ENCODE measurements around the gene NFIX. TPM values are rescaled to one million over a fixed set of nuclear protein-coding genes. Genes with fewer than 3 reads are reported as not detected.
A peak's percentile ranks its signal among the peaks of the same experiment; 100 is the strongest.

Gene NFIX
- total RNA-seq, 4 donors from 2014 or later, result 27.4 to 381 (median 78.4) TPM

DNA sequence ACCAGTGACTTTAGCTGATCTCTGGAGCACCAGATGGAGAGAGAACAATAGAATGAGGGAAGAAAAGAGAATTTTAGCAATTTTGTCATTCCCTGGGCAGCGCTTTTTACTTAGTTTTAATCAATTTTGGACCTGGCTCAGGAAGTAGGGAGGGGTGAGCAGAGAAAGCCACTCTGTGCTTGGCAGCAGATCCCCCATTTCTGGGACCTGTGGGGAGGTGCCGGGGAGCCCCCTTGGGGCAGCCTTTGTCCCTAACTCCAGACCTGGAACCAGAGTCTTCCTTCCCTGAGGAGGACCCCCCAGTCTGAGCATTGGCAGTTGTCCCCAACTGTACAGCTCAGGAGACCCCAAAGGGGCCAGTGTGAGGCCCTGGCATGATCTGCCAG, 96.9 kb downstream of the NFIX start:
- TF ChIP-seq POLR2A (IDR thresholded peaks at IDR 0.05) (no peak), CTCF (IDR thresholded peaks at IDR 0.05) (no peak)
- no peaks in the 10 kb centered on the region for H3K27me3 ChIP-seq
- H3K27ac ChIP-seq, result peak overlapping the region; percentile 87 to 93
- intact Hi-C loops (cut with DNase I; ENCODE audit: low total_unique reads), result loop anchor here (5.0 kb wide), 1 partner anchor 115 kb away; no protein-coding TSS in a partner anchor
- H3K4me1 ChIP-seq, result peaks cover 24 to 50% of the 10 kb centered on the region in 2 donors
- no peak overlapping the region for H3K4me3 ChIP-seq
- no peaks in the 10 kb centered on the region for H3K36me3 ChIP-seq
- DNase-seq, result no peak
- no peaks in the 10 kb centered on the region for H3K9me3 ChIP-seq

GRCh38 chr19:13092606-13093235, 97.4 kb downstream of the NFIX start:
- Histone ChIP-seq H3K9me3 (no peaks in the 10 kb centered on the region), H3K27me3 (no peaks in the 10 kb centered on the region), H3K4me3 (no peak overlapping the region), H3K4me1 (peaks cover 24 to 50% of the 10 kb centered on the region in 2 donors), H3K36me3 (no peaks in the 10 kb centered on the region), H3K27ac (peak overlapping the region; percentile 87 to 93)
- DNase-seq, result peak; percentile 24 to 39
- intact Hi-C loops (cut with DNase I; ENCODE audit: low total_unique reads), result loop anchor here (5.0 kb wide), 1 partner anchor 115 kb away; no protein-coding TSS in a partner anchor
- TF ChIP-seq POLR2A (IDR thresholded peaks at IDR 0.05) (no peak), CTCF (IDR thresholded peaks at IDR 0.05) (no peak)

- Histone ChIP-seq H3K27me3 (no peaks in the 10 kb centered on the region), H3K4me1 (peaks cover 24 to 50% of the 10 kb centered on the region in 2 donors), H3K27ac (peak overlapping the region; percentile 87 to 93), H3K36me3 (no peaks in the 10 kb centered on the region), H3K4me3 (no peak overlapping the region), H3K9me3 (no peaks in the 10 kb centered on the region)
- DNase-seq, result peak; percentile 85 to 91
- TF ChIP-seq POLR2A (IDR thresholded peaks at IDR 0.05) (peak in 1 of 2 donors; percentile 23), CTCF (IDR thresholded peaks at IDR 0.05) (peak; percentile 96 to 98 (median 97))
- intact Hi-C loops (cut with DNase I; ENCODE audit: low total_unique reads), result loop anchor here (5.0 kb wide), 1 partner anchor 116 kb away; no protein-coding TSS in a partner anchor
Observed at GRCh38 chr19:13093407-13094105, 98.3 kb downstream of the NFIX start.

GRCh38 chr19:13094106-13094504, 98.8 kb downstream of the NFIX start:
- Histone ChIP-seq H3K27ac (peak overlapping the region; percentile 87 to 93), H3K36me3 (no peaks in the 10 kb centered on the region), H3K4me1 (peaks cover 24 to 55% of the 10 kb centered on the region in 2 donors), H3K27me3 (no peaks in the 10 kb centered on the region), H3K4me3 (no peak overlapping the region), H3K9me3 (no peaks in the 10 kb centered on the region)
- DNase-seq, result peak; percentile 46 to 61
- intact Hi-C loops (cut with DNase I; ENCODE audit: low total_unique reads), result loop anchor here (5.0 kb wide), 1 partner anchor 117 kb away; no protein-coding TSS in a partner anchor
- TF ChIP-seq POLR2A (IDR thresholded peaks at IDR 0.05), result no peak

- intact Hi-C loops (cut with DNase I; ENCODE audit: low total_unique reads), result loop anchor here (5.0 kb wide), 1 partner anchor 118 kb away; no protein-coding TSS in a partner anchor
- DNase-seq, result no peak
- Histone ChIP-seq H3K36me3 (no peaks in the 10 kb centered on the region), H3K4me3 (no peak overlapping the region), H3K27me3 (no peaks in the 10 kb centered on the region), H3K4me1 (peaks cover 23 to 56% of the 10 kb centered on the region in 2 donors), H3K27ac (peak overlapping the region; percentile 87 to 93), H3K9me3 (no peaks in the 10 kb centered on the region)
- TF ChIP-seq CTCF (IDR thresholded peaks at IDR 0.05), result no peak
- no peak for TF ChIP-seq POLR2A (IDR thresholded peaks at IDR 0.05)
Observed at GRCh38 chr19:13094771-13095392, 99.6 kb downstream of the NFIX start.
